Stimulated activated CD8-positive, alpha-beta memory T cell treated with anti-CD3 and anti-CD28 coated beads, Interleukin-15, amount 100 ng/mL, for 48 hours (primary cell): ENCODE results near the gene MKNK2.

ENCODE experiments used
- DNase-seq, 2 donors: peaks; one replicate each; pipeline ENCODE4 v3.0.0-alpha.2; 2020; ENCODE audit warnings: low read depth in 2 of 2

MKNK2 gene

GRCh38 chr19:2058570-2059421 lies 7.8 kb upstream of the MKNK2 start:
- no peak for DNase-seq

GRCh38 chr19:2057484-2058469 lies 6.7 kb upstream of the MKNK2 start:
- no peak for DNase-seq

DNA sequence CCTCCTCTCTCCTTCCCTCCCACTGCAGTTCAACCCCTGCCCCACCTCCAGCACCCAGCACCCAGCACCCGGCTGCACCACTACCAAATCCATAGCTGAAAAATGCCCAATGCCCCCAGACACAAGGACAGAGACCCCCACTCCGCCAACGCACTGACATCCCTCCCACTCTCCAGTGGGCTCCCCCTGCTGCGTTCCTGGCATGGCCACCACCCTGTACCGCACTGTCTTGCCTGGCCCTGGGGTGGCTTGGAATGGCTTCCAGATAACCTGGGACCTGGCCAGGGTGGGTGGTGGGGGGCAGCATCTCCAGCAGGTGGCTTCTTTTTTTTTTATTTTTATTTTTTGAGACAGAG lies 5.8 kb upstream of the MKNK2 start:
- no peak for DNase-seq

- DNase-seq: no peak
These were observed 5.1 kb upstream of the MKNK2 start for GRCh38 chr19:2055931-2056836.

DNA sequence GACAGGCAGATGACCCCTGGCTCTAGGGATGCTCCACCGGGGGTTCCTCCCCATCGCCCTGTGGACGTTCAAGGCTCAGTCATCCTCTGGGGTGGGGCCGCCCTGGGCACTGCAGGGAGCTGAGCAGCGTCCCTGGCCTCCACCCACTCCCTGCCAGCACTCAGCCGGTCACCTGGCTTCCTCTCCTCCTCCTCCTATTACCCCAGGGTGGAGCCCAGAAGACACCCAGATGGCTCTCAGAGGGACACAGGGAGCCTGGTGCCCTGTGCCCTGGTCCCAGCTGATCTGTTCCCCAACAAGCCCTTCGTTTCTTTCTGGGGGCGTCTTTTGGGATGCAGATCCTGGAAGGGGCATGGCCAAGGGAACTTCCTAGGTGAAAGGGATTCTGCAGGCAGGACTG lies 3.7 kb upstream of the MKNK2 start:
- DNase-seq: no peak

- no peak for DNase-seq
These were observed 2.8 kb upstream of the MKNK2 start for GRCh38 chr19:2053601-2054389.

DNA sequence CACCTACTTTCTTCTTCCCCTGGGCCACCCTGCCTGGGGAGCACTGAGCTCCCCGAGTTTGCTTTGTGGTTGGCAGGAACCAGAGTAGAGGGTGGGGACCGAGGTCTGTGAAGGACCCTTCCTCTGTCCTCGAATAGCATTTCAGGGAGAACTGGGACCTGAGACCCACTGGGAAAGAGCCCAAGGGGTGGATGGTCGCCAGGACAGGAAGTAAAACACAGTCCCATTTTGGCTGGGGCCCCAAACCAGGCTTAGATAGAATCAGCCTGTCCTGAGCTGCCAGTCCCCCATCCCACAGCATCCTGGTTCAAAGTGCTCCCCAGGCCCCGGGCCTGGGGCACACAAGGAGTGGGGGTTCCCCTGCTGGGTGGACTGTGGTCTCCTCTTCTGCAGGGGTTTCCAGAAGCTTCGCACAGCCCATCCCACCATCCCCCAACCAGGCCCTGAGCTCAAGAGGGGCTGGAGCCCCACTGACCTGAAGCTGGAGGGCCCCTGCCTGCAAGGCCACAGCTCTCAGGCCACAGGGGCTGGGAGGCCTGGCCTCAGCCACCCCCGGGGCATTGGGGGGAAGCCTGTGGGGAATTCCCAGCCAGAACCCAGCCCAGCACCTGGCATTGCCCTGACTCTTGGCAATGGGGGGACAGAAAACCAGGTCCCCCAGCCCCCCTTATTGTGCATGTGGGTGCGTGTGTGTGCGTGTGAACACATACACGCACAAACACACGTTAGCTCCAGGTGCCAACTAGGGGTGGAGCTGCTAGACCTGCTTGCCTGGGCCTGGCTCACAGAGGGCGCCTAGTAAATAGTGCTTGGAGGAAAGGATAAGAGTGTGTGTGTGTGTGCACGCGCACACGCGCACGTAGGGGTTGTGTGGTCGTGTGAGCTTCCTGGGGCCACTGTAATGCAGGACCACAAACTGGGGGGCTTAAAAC lies 995 bp upstream of the MKNK2 start:
- no peak for DNase-seq

DNA sequence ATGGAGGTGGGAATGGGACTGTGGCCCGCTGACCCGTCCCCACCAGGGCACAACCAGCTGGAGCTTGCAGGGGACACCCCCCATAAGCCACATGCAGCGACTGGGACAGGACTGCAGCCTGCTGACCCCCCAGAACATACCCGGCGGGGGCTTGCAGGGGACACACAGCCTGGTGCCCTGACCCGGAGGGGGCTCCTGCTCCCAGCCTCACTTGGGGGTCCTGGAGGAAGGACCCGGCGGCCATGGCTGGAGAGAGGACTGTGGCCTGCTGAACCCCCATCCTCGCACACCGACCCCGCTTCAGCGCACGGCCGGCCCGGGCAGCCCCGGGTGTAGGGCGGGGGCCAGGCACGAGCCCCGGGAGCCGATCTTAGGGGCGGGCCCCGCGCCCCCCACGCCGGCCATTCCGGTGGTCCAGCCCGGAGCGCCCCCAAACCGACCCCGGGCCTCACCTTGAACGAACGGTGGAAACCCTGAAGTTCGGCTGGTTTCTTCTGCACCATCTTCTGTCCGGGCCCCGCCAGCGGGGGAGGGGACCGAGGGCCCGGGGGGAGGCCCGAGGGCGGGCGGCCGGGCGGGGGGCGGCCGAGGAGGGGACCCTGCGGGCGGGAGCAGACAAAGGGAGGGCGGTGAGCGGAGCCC lies 574 bp downstream of the MKNK2 start:
- no peak for DNase-seq

- peak in 1 of 2 donors; percentile 43 for DNase-seq
These were observed 1.2 kb downstream of the MKNK2 start for GRCh38 chr19:2049741-2050348.

DNA sequence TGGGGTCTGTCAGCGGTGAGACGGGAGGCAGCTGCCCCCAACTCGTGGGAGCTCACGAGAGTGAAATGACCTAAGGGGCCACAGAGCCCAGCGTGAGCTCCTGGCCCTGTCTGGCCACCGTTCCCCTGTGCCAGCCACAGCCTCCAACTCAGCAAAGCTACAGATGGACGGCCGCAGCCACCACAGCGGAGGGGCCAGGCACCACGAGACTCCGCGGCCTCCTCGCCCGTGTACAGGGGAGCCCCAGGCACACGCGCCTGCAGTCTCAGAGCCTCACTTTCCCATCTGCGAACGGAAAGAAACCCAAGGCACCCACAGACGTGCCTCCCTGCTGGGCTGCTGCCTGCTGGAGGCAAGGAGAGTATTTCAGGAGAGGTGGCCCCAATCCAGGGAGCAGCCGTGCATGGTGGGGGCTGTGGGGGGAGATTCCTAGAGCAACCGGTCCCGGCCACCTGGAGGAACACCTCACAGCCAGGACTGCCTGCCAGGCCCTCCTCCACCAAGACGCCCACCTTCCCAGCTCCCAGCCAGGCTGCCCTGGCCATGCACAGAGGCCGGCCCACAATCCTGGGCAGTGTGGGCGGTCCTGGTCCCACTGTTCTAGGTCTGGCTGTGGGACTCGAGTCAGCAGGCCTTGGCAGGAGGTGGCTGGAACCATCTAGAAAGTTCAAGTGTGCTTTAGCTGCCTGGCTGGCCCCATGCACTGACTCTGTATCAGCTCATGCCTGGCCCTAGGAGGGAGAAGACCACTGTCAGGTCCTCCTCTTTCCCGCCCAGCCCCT lies 1.9 kb downstream of the MKNK2 start:
- no peak for DNase-seq

GRCh38 chr19:2048104-2048958 lies 2.7 kb downstream of the MKNK2 start:
- DNase-seq: no peak

GRCh38 chr19:2047449-2048103 lies 3.5 kb downstream of the MKNK2 start:
- no peak for DNase-seq

GRCh38 chr19:2047076-2047448 lies 4.0 kb downstream of the MKNK2 start:
- DNase-seq: no peak

- no peak for DNase-seq
These were observed 4.8 kb downstream of the MKNK2 start for GRCh38 chr19:2046046-2046907.

DNA sequence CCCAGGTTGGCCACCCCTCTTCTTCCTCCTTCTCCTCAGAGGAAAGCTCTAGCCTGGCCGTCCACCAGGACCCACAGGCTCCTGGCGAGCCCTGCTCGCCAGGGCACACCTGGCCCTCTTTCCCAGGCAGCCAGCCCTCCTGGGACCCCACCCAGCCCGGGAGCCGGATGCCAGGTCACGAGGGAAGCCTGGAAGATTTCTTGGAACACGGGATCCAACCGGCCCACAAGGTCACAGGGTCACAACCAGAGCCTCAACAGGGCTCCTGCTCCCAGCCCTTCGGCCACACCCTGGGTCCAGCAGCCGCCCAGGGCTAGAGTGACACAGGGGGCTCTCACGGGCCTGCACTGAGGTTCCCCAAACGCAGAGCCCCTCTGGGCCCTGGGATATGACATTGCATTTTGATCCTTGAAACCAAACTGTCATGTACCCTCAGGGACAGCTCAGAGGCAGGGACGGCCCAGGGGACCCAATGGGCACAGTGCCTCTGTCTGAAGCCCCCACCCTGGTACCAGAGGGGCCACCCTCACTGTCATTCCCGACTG lies 5.5 kb downstream of the MKNK2 start:
- DNase-seq: no peak
